Endothelial cell (in vitro differentiated cells): Measurements from ENCODE around the gene CNN2. TPM values are rescaled to one million over a fixed set of nuclear protein-coding genes. Genes with fewer than 3 reads are reported as not detected.

Experiments used
- DNase-seq: peaks from one replicate; pipeline ENCODE4 v3.0.0; 2021; ENCODE audit warnings: low spot score
- H3K27ac Mint-ChIP-seq: one replicate; pipeline ENCODE4 v1.8.0; 2021; ENCODE audit warnings: mixed read lengths, inconsistent platforms; ENCODE audit not compliant: unreplicated experiment
- H3K27me3 Mint-ChIP-seq: one replicate; pipeline ENCODE4 v1.8.0; 2021; ENCODE audit warnings: mild to moderate bottlenecking, moderate library complexity, mixed read lengths, inconsistent platforms; ENCODE audit not compliant: unreplicated experiment
- H3K36me3 Mint-ChIP-seq: one replicate; pipeline ENCODE4 v1.8.0; 2021; ENCODE audit warnings: mild to moderate bottlenecking, low read depth, mixed read lengths, inconsistent platforms; ENCODE audit not compliant: unreplicated experiment
- H3K4me1 Mint-ChIP-seq: one replicate; pipeline ENCODE4 v1.8.0; 2021; ENCODE audit warnings: mild to moderate bottlenecking, mixed read lengths, inconsistent platforms; ENCODE audit not compliant: unreplicated experiment
- H3K4me3 Mint-ChIP-seq: one replicate; pipeline ENCODE4 v1.8.0; 2021; ENCODE audit warnings: mild to moderate bottlenecking, mixed read lengths, inconsistent platforms; ENCODE audit not compliant: unreplicated experiment
- H3K9me3 Mint-ChIP-seq: one replicate; pipeline ENCODE4 v1.8.0; 2021; ENCODE audit warnings: mixed read lengths, inconsistent platforms; ENCODE audit not compliant: unreplicated experiment
- CTCF ChIP-seq: fragments of 200-600 bp; sonication (generic); IDR thresholded peaks from one replicate; pipeline ENCODE4 v1.5.0; 2021; ENCODE audit warnings: antibody characterized with exemption; ENCODE audit not compliant: unreplicated experiment
- total RNA-seq: library from RNA; stranded (reverse); fragmentation: NEBNext Ultra II Directional; extraction: Animal tissue kit (Norgen Biotek cat#: 25700); gene quantifications from one replicate; pipeline ENCODE4 v1.2.1, GENCODE V29; 2021; ENCODE audit not compliant: unreplicated experiment

Gene CNN2
- total RNA-seq, 1 donor from 2014 or later = 456 TPM

GRCh38 chr19:991932-992669, 34.3 kb upstream of the CNN2 start:
- TF ChIP-seq CTCF = no peak
- no peak for DNase-seq
- Mint-ChIP-seq H3K27me3 (peaks cover 4% of the 10 kb centered on the region), H3K36me3 (peaks cover 5% of the 10 kb centered on the region), H3K4me3 (no peak overlapping the region), H3K4me1 (peaks cover 4% of the 10 kb centered on the region), H3K27ac (no peak overlapping the region), H3K9me3 (no peaks in the 10 kb centered on the region)

GRCh38 chr19:992670-993055, 33.7 kb upstream of the CNN2 start:
- no peak for TF ChIP-seq CTCF
- Mint-ChIP-seq H3K27ac (peak overlapping the region; percentile 30), H3K4me1 (peaks cover 4% of the 10 kb centered on the region), H3K36me3 (peaks cover 5% of the 10 kb centered on the region), H3K27me3 (peaks cover 6% of the 10 kb centered on the region), H3K9me3 (no peaks in the 10 kb centered on the region), H3K4me3 (no peak overlapping the region)
- DNase-seq = no peak

GRCh38 chr19:993361-993830, 33.0 kb upstream of the CNN2 start:
- peaks cover 5% of the 10 kb centered on the region for H3K36me3 Mint-ChIP-seq
- no peak for DNase-seq
- no peak for TF ChIP-seq CTCF
- H3K4me3 Mint-ChIP-seq = no peak overlapping the region
- no peak overlapping the region for H3K27ac Mint-ChIP-seq
- peaks cover 12% of the 10 kb centered on the region for H3K27me3 Mint-ChIP-seq
- H3K9me3 Mint-ChIP-seq = no peaks in the 10 kb centered on the region
- H3K4me1 Mint-ChIP-seq = peaks cover 4% of the 10 kb centered on the region

GRCh38 chr19:993831-994393, 32.5 kb upstream of the CNN2 start:
- H3K27me3 Mint-ChIP-seq = peaks cover 15% of the 10 kb centered on the region
- TF ChIP-seq CTCF = no peak
- no peak for DNase-seq
- no peak overlapping the region for H3K4me3 Mint-ChIP-seq
- H3K36me3 Mint-ChIP-seq = peaks cover 1% of the 10 kb centered on the region
- H3K4me1 Mint-ChIP-seq = peaks cover 1% of the 10 kb centered on the region
- no peak overlapping the region for H3K27ac Mint-ChIP-seq
- no peaks in the 10 kb centered on the region for H3K9me3 Mint-ChIP-seq

GRCh38 chr19:994516-994915, 31.9 kb upstream of the CNN2 start:
- no peak overlapping the region for H3K4me3 Mint-ChIP-seq

More at GRCh38 chr19:994516-994915, 31.9 kb upstream of the CNN2 start:
- Mint-ChIP-seq H3K27ac (no peak overlapping the region), H3K27me3 (peaks cover 19% of the 10 kb centered on the region), H3K9me3 (no peaks in the 10 kb centered on the region), H3K4me1 (no peaks in the 10 kb centered on the region), H3K36me3 (no peaks in the 10 kb centered on the region)
- no peak for TF ChIP-seq CTCF
- no peak for DNase-seq
